ENCODE data around the gene RAET1G.

The RAET1G gene

DNA sequence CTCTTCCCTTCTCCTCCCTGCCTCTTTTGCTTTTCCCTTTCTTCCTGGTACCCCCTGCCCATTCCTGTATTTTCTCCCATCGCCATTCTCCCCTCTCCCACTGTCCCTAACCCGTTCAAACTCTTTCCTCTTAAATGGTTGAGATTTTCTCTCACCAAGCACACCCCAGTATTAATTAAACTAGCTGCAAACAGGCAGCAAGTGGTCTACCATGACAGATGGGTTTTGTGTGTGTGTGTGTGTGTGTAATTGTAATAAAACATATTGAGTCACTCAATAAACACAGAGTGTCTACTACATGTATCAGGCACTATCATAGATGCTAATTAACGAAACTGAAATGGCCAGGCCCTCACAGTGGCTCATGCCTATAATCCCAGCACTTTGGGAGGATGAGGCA, 31.7 kb downstream of the RAET1G start:
- no peak for DNase-seq

GRCh38 chr6:149890629-149891045, 32.3 kb downstream of the RAET1G start:
- DNase-seq, result no peak

- no peak for DNase-seq
These were observed 33.6 kb downstream of the RAET1G start for GRCh38 chr6:149889326-149889725.

DNA sequence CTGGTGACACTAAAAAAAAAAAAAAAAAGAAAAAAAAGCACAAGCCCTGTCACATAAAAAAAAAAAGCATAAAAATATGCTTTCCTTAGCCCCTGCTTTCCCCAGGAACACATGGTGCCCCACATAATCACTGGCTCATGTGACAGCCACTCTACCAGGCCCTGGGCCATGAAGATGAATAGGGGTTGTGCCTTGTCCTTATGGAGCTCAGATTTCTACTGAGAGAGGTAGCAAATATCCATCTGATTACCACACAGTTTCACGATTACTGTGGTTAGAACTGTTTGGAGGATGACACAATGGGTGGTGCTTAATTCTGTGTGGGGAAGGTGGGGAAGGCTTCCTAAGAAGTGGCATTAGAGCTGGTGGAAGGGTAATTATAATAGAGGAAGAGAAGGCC, 34.3 kb downstream of the RAET1G start:
- DNase-seq, result no peak

- DNase-seq, result no peak
These were observed 34.8 kb downstream of the RAET1G start for GRCh38 chr6:149888093-149888492.

- DNase-seq, result no peak
These were observed 35.6 kb downstream of the RAET1G start for GRCh38 chr6:149887343-149887742.

- no peak for DNase-seq
These were observed 37.0 kb downstream of the RAET1G start for GRCh38 chr6:149885888-149886287.

DNA sequence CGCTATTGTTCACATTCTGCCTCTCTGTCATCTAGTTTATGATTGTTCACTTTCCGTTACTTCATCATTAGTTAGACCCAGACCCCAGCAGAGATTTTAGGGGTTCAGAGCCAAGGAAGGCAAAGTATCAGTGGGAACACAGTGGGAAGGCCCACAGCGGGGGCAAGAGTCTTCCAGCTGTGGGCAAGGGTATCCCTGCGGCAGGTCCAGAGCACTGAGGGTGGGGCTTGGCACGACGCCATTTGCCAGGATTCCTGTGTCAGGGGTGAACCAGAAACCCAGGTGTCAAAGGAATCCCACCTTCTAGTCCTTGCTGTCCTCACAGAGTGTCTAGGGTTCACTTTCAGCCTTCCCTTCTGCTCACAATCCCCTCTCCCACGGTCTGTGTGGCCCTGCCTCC, 38.3 kb downstream of the RAET1G start:
- no peak for DNase-seq

GRCh38 chr6:149884215-149884614, 38.7 kb downstream of the RAET1G start:
- DNase-seq, result no peak

DNA sequence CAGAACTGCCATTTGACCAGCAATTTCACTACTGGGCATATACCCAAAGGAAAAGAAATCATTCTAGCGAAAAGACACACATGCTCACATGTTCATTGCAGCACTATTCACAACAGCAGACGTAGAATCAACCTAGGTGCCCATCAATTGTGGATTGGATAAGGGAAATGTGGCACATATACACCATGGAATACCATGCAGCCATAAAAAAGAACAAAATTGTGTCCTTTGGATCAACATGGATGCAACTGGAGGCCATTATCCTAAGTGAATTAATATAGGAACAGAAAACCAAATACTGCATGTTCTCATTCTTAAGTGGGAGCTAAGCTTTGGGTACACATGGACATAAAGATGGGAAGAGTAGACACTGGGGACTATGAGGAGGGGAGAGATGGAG, 41.1 kb downstream of the RAET1G start:
- no peak for DNase-seq

GRCh38 chr6:149881066-149881766, 41.7 kb downstream of the RAET1G start:
- DNase-seq, result no peak

DNA sequence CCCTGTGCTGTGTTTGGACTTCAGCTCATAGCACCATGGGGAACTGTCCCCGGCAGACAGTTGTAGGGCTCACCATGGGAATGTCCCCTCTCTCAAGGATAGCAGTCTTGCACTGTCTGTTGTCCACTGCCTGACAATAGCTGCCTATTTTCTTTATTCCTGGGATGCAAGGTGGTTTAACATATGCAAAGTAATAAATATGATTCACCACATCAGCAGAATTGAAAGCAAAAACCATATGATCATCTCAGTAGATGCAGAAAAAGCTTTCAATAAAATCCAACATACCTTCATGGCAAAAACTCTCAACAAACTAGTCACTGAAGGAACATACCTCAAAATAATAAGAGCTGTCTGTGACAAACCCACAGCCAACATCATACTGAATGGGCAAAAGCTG, 45.3 kb downstream of the RAET1G start:
- no peak for DNase-seq

GRCh38 chr6:149876241-149876933, 46.5 kb downstream of the RAET1G start:
- DNase-seq, result no peak

DNA sequence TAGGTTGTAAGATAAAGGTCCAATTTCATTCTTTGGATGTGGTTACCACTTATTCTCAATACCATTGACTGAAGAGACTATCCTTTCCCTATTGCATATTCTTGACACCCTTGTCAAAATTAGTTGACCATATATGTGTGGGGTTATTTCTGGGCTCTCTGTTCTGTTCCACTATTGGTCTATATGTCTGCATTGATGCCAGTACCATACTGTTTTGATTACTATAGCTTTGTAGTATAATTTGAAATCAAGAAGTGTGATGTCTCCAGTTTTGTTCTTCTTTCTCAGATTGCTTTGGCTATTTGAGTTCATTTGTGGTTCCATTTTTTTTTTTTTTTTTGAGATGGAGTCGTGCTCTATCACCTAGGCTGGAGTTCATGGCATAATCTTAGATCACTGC, 50.7 kb downstream of the RAET1G start:
- DNase-seq, result no peak

DNA sequence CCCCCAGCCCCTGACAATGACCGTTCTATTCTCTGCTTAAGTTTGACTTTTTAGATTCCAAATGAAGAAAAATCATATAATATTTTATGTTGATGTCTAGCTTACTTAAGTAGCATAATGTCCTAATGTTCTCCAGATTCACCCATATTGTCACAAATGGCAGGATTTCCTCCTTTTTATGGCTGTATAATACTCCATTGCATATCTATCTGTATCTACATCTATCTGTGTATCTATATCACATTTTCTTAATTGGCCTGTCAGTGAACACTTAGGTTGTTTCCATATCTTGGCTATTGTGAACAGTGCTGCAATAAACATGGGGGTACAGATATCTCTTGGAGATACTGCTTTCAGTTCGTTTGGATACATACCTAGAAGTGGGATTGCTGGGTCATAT, 51.7 kb downstream of the RAET1G start:
- no peak for DNase-seq

DNA sequence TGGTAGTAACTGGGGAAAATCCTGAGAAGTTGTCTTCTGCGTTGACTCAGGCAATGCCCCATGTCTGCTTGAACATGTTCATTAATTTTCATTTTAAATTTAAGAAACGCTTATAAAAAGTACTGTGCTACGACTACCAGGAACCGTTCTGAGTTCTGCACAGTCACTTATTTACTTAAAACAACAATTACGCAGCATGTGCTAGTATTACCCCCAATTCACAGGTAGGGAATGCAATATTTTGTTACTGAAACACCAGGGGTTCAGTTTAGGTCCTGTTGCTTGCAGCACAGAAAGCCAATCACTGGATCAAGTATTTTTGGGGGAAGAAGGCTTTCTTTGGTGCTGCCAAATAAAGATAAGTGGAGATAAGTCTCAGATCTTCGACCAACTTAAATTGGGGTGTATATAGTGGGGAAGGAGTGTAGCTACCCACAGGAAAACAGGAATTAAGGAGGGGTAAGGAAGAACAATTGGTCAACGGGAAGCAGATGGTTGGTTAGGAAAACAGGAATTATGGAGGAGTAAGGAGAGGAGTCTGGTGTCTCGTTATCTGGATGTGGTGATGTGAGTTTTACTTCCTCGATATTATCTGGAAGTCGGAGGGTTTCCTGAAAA, 53.5 kb downstream of the RAET1G start:
- no peak for DNase-seq

- DNase-seq, result no peak
These were observed 54.9 kb downstream of the RAET1G start for GRCh38 chr6:149867876-149868640.

Data from activated T-cell treated with anti-CD3 and anti-CD28 coated beads, Interleukin-2, amount 50 U/mL, for 1 hour (primary cell).